ENCODE results near the gene EOLA1.
"Not testable (repeated sequence)": the region's sequence is repeated elsewhere in the genome, so short reads cannot be mapped to it uniquely, and the experiment has no call there.

EOLA1 gene

DNA sequence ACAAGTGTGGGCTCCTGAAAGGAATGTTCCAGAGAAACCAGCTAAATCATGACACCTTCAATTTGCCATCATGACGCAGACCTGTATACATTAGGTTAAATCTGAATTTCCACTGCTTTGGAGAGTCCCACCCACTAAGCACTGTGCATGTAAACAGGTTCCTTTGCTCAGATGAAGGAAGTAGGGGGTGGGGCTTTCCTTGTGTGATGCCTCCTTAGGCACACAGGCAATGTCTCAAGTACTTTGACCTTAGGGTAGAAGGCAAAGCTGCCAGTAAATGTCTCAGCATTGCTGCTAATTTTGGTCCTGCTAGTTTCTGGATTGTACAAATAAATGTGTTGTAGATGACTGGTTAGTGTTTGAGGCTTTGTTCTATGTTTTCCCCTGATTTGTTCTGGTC is 6.2 kb downstream of the EOLA1 start:
- not testable (repeated sequence) for DNase-seq

DNA sequence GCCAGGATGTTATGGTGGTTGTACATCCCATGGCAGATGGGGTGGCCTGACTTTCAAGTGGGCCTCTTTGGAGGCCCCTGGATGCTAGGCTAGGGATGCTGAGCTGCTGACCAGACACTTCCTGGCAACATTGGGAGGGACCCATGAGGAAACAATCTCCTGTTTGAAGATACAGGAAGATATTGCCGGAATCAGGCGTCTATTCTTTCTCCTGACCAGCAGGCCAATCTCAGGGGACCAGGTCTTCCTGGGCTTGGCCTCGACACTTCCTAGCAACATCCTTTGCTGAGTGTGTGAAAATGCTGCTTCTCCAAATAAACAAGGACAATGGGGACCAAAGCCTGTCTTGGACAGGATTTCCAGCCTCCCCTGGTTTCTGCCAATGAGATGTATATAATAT is 7.0 kb downstream of the EOLA1 start:
- not testable (repeated sequence) for DNase-seq

DNA sequence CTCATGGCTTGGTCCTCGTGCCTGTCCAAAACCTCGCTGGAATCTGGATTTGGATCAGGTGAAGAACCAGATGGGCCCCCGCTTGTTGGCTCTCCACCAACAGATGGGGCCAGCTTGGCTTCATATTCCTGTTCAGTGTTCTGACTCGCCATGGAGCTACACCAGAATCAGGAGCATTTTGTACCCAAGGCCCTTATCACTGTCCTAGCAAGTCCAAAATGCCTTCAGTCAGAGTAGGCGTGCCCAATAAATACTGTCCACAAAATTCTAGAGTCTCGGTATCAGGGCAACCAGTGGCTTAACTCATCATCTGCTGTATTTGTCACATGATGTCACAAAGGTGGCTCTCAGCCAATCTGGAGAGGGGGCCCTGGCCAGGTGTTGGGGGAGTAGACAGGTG is 8.9 kb downstream of the EOLA1 start, which contains the start of gene HSFX3:
TSS of gene HSFX3 (minus strand) at position 224 of the 400 bp plus-strand sequence. CDS start at position 152, 72 bp downstream.
- DNase-seq = not testable (repeated sequence)

DNA sequence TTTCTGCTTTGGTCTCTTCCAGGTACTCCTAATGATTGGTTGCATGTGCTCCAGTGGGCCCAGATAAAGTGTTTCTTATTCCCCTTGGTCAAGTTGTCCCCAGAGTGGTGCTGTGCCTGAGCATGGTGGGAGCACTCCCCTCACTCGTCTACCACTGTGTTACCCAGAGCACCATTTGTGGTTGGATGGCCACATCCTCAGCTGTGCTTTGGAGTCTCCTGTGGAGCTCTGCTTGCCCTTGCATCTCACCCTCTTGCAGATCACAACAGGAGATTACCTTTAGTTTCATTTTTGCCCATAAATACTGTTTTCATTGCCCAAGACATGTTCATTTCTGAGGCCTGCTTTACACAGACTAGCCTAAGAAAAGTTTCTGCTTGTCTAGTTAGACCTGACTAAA is 9.6 kb downstream of the EOLA1 start:
- DNase-seq = not testable (repeated sequence)

DNA sequence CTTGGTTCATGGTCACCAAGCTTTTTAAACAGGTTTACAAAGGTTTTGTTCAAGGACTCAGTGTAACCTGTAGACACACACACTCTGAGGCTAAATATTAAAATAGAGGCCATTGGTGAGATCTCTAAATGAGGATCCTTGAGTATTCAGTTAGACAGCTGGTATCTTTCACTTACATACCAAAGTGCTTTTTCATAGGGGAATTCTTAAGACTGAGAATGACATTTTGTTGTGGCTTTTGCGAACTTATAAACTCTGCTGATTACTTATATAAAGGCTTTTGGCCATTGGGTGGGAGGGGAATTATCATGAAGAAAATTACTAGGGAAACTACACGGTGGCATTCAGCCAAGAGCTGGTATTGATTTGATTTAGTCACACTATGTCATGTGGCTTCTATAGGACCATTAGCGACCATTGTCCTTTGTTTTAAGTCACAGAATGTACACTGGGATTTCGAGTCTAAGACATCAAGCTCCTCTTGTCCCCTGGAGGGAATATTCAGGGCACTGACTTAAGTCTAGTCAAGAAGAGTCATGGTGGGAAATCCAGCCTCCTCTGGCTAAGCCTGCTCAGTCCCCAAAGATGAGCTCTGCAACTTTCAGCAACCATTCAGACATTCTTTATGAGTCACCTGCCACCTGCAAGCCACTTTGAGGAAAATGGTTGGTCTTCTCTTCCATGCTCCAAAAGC is 10.6 kb downstream of the EOLA1 start:
- not testable (repeated sequence) for DNase-seq

DNA sequence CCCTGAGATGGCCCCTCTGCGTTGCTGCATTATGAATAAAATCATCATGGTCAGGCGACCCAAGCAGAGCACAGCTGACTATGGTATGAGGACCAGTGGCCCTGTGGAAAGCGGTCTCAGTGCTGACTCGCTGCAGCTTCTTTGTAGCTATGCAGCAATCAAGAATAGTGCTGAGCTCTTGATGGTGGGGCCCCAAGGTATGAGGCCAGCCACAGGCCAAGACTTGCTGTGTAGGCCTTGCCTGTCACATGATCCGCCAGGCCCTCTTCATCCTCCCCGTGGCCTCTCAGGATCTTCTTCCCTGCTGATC is 11.1 kb downstream of the EOLA1 start:
- DNase-seq = not testable (repeated sequence)

DNA sequence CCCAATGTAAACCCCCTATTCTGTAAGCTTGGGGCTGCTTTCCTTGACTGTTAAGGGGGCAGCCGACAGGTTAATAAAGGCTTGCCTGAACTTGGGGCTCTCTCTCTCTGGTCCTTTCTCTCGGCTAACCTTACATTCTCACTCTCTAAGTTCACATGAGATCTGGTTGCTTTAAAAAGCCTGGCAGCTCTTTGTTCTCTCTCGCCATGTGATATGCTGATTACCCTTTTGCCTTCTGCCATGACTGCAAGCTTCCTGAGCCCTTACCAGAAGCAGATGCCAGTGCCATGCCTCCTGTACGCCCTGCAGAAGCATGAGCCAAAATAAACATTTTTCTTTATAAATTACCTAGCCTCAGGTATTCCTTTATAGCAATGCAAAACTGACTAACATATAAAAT is 14.4 kb downstream of the EOLA1 start:
- not testable (repeated sequence) for DNase-seq

DNA sequence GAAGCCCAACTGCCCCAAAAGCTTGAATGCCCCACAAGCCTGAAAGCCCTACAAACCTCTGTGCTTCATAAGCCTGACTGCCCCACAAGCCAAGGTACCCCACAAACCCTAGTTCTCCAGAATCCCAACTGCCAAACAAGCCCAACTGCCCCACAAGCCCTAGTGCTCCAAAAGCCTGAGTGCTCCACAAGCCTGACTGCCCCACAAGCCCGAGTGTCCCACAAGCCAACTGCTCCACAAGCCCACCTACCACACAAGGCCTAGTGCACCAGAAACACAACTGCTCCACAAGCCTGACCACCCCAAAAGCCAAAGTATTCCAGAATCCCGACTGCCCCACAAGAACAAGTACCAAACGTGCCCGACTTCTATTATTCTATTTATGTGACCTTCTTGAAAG is 22.5 kb downstream of the EOLA1 start:
- no peak for DNase-seq

DNA sequence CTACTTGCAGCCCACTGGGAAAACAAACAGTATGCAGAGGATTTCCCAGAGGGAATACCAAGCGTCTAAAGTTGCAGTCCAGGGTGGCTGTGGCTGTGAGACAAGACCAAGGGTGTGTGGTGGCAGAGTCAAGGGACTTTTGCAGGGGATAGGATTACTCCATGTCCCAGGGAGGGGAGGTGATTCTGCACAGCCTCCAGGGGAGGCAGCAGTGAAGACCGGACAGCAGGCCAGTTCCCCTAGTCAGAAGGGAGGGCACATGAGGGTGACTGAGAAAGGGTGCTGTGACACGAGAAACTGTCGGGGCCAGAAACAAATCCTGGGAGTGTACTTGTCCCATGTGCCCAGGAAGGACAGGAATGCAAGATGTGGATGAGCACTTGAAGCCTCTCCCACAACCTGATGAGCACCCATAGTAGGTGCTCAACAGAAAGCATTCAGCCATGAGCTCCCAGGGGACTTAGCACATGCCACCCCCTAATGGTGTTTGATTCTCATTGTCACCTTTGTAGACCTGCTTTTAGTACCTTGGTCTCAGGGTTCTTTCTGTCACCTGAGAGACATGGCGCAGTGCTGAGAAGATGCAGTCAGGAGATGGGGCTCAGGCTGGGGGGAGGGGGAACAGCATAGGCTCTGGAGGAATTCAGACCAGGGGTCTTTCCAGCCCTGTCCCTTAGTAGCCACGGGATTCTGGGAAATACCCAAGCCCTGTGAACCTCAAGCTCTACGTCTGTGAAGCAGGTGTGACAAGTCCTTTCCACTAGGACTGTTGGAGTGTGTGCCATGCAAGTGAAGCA is 27.0 kb downstream of the EOLA1 start:
- DNase-seq = no peak

DNA sequence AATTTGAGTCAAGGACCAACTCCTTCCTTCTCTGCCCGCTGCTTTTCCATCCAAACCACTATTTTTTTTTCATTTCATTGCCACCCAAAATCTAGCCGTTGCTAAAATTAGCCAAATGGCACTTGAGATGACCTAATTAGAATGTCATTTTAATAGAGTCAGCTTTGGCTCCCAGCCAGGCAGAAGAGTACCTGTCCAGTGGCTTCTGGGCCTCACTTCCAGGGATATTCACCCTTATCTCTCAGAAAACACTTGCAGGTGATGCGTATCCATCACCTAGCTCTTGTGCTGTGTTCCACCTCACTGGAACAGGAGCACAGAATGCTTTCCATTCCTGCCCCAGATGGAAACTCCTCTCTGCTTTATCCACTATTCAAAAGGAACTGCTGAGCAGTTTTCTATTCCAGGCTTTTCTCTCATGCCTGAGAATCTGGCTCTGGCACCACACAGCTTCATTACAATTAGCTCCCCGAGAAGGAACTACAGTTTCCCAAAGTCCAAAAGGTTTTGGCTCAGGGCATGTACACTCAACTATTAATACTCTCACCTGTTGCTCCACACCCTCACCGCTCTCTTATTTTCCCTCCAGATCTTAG is 28.0 kb downstream of the EOLA1 start:
- DNase-seq = no peak

DNA sequence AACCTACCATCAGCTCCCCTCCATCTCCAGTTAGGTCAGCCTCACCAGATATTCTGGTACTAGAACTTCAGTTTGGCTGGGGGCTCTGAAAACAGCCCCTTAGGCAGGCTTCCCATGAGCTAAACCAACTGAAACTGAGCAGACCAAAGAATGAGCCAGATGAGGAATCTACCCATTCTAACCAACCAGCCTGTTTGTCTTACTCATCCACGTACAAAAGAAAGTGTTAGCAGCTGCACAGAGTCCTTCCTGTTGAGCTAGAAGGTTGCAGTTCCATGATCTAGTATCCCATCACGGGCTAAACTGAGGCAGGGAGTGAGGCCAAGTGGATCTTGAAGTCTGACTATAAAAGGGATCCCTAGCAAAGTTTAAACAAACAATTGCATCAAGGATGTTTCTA is 29.0 kb downstream of the EOLA1 start:
- DNase-seq = no peak

DNA sequence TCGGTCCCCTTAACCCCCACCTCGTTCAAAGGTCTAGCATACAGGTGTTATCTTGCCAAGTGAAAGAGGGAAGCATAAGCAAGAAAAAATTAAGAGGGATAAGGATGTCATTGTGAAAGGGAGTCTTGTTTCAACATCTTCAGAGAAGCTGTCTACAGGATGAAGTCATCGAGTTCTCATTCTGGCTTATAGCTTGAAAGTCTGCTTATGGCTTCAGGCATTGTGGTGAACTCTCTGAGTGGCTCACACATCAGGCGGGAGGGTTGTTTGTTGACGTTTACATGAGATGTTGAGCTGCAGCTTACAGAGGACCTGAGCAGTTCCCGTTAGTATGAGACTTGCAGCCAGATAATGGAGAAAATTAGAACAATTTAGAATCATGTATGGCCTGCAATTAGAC is 29.9 kb downstream of the EOLA1 start:
- DNase-seq = no peak

DNA sequence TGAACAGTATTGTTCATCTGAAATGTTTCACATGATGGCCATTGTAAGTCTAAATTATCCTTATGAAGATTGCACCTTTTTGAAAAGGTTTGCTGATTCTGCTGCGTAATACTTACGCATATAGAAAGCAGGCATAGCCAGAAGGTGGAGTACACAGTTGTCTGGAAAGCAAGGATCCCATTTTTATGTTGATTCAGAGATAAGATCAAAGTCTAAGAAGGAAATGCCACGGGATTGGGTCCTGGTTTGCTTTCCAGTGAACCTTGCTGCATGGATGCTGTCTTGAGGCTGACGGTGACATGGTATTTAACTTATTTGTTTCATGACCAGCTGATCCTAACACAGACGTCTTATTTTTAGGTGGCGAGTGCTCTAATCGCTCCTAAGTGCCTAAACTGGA is 31.0 kb downstream of the EOLA1 start:
- DNase-seq = no peak

DNA sequence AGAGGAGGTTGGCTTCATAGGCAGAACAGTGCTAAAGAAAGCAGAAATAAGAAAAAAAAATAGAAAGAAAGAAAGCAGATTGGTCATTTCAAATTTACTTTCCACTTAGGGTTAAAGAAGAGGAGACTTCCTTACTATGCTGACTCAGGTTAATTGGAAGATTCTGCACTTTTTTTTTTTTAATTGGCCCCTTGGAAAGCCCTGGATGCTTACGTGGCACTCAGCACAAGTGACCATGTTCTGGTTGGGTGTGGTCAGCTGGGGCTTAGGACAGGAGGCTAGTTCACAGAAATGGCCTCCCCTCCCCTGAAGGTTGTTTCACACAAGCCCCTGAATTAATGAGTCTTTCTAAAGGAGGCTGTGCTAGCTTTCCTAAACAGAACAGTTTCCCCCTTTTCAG is 31.9 kb downstream of the EOLA1 start:
- no peak for DNase-seq

DNA sequence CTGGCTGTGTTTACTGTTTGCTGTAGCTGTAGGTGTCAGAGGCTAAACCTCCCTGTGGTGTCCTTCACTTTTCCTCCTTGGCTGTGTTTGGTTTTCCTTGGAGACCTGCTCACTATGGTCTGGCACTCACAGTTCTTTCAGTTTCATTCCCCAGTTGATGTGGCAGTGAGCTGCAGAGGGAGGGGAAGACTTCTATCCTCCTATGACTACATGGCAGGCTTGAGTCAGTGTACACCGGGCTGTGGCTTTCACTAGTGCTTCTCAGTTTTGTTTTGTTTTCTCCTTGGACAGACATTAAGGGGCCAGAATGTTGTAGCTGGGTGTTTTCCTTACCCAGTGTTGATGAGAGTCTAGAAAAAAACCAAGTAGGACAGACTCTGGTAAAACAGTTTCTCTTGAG is 32.6 kb downstream of the EOLA1 start:
- DNase-seq = not testable (repeated sequence)

DNA sequence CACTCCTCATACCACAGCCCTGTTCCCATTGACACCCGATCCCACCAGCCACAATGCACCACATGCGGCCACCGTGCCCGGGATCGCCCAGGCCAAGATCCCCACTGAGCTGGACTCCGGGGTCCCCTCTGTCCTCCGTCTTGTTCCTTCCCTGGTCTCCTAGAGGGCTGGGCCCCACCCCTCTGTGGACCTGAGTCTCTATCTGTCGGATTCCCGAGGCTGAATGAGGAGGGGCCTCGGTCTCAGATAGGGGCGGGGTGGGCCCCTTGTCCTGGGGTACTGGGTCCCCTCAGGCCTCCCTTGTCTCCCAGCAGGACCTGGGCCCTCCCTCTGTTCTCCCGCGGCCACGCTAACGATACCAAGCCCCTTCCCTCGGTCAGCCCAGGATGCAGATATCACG is 44.8 kb downstream of the EOLA1 start:
- not testable (repeated sequence) for DNase-seq

DNA sequence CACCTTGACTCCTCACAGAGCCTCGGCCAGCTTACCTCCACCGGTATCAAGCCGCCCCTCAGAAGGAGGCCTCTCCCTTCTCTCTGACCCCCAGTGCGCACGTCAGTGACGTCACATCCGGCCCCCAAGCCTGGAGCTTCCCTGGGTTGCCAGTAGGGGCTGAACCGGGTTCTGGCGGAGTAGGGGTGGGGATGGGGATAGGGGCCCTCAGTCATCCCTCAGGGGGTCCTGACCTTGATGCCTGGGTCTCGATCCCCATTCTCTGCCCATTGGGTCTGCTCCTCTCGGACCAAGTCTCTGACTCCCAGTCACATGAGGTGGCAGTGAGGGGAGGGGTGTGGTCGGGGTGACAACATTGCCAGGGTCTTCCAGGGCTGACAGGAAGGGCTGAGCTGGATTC is 46.5 kb downstream of the EOLA1 start, which contains the start of gene MAGEA9B:
TSS of gene MAGEA9B (minus strand) at position 101 of the 400 bp plus-strand sequence. CDS start 4,280 bp downstream, outside the sequence.
- DNase-seq = not testable (repeated sequence)

DNA sequence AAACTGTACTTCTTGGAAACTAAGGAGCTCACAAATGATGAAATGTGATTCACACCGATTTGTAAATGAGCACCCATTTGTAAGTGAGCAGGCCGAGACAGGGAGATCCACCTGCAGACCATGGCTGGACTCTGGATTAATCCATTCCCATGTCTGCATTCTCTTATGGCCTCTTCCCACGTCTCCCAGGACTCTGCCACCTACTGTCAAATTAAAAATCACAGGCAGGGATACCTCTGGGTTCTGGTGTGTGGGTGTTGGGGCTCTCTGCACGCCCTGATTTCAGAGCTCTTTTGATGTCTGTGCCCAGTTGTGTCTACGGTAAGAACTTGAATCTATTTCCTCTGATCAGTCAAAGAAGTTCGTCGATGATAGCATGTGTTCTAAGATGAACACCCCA is 50.2 kb downstream of the EOLA1 start:
- not testable (repeated sequence) for DNase-seq

DNA sequence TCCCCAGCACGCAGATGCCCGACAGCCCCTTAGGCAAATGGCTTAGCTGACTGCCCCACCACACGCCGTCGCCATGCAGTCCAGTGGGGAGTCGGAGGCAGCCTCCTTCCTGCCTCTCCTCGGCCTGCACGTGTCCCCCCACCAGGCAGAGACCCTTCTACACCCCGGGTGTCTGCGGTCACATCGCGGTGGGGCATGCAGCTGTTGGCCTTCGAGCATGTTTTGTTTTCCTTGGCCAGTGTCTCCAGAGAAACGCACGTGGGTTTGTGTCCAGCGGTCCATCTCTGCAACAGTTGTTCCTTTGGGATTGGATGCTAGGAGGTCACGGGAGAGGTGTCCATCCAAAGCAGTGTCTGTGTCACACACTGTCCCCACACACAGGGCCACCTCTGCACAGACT is 54.4 kb downstream of the EOLA1 start, which contains the start of gene HSFX2:
TSS of gene HSFX2 (minus strand) at position 101 of the 400 bp plus-strand sequence. CDS start 614 bp downstream, outside the sequence.
- not testable (repeated sequence) for DNase-seq

DNA sequence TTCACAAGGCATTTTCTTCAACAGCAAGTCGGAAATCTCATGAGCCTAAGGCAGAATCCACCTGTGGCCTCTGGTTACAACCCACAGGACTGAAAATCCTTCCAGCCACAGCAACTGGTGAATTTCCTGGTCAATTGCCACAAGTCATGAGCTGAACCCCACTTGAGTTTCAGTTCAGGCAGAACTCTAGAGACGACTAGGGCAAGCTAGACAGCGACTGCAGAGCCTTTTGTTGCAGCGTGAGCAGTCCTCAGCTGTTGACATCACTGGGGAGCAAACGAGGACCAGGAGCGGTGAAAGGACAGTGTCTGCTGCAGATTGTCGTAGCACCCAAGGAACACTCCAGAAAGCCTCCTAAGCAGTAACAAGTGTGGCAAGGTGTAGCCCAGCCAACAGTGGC is 55.1 kb downstream of the EOLA1 start:
- DNase-seq = not testable (repeated sequence)
